HepG2 (cell line): ENCODE data around the gene ALDOA. TPM values are rescaled to one million over a fixed set of nuclear protein-coding genes. Genes with fewer than 3 reads are reported as not detected.
A peak's percentile ranks its signal among the peaks of the same experiment; 100 is the strongest.

Experiments
- CEBPG ChIP-seq: IDR thresholded peaks from 2 replicates; pipeline ENCODE4 v1.6.1; 2016
- ELF1 ChIP-seq: sonication (generic); formaldehyde crosslinking; IDR thresholded peaks from 2 replicates; pipeline ENCODE4 v1.4.0; 2020; ENCODE audit warnings: missing genetic modification reagents
- GATAD1 ChIP-seq: IDR thresholded peaks from 2 replicates; pipeline ENCODE4 v1.6.1; 2016; ENCODE audit warnings: missing genetic modification reagents, missing compliant biosample characterization
- NRL ChIP-seq: sonication (generic); formaldehyde crosslinking; IDR thresholded peaks from 2 replicates; pipeline ENCODE4 v1.5.0; 2020; ENCODE audit warnings: missing genetic modification reagents, mild to moderate bottlenecking, moderate library complexity, borderline replicate concordance
- TRIM24 ChIP-seq: sonication (generic); formaldehyde crosslinking; IDR thresholded peaks from 2 replicates; pipeline ENCODE4 v1.8.0; 2022; ENCODE audit warnings: mild to moderate bottlenecking, missing genetic modification reagents
- ZFAT ChIP-seq: sonication (generic); formaldehyde crosslinking; conservative IDR thresholded peaks from 2 replicates; pipeline ENCODE4 v1.8.1; 2023; ENCODE audit warnings: missing genetic modification reagents, inconsistent platforms
- ZNF589 ChIP-seq: sonication (generic); formaldehyde crosslinking; conservative IDR thresholded peaks from 2 replicates; pipeline ENCODE4 v1.8.0; 2022; ENCODE audit warnings: mild to moderate bottlenecking, moderate library complexity, missing genetic modification reagents
- ZNF614 ChIP-seq: IDR thresholded peaks from 2 replicates; pipeline ENCODE4 v1.6.1; 2018; ENCODE audit warnings: missing biosample characterization, missing genetic modification reagents, inconsistent platforms, borderline replicate concordance
- ZNF883 ChIP-seq: sonication (generic); formaldehyde crosslinking; IDR thresholded peaks from 2 replicates; pipeline ENCODE4 v1.5.1; 2020; ENCODE audit warnings: mild to moderate bottlenecking, missing genetic modification reagents; ENCODE audit errors: not compliant biosample characterization
- ZSCAN25 ChIP-seq: sonication (generic); formaldehyde crosslinking; IDR thresholded peaks from 2 replicates; pipeline ENCODE4 v1.8.0; 2022; ENCODE audit warnings: mild to moderate bottlenecking, missing genetic modification reagents
- polyA plus RNA-seq, 8 experiments: library from polyadenylated mRNA; depleted of rRNA in 3 of 8; stranded (reverse) in 7 of 8; unstranded in 1 of 8; fragments of >200 nt; fragmentation: Illumina TruSeq in 4 of 8; extraction: Trizol in 4 of 8; gene quantifications; 2 replicates each; pipeline versions ENCODE4 v1.2.1 to v1.2.3, GENCODE V29; 2011 to 2016; ENCODE audit warnings: low read depth in 4 of 8, missing spikeins in 1 of 8, mixed read lengths in 1 of 8; ENCODE audit not compliant: insufficient read depth in 1 of 8
- total RNA-seq, 5 experiments: library from RNA; depleted of rRNA; stranded (reverse); fragments of >200 nt; fragmentation: Illumina TruSeq; extraction: Trizol; gene quantifications; 2 replicates each; pipeline ENCODE4 v1.2.3, GENCODE V29; 2016; ENCODE audit warnings: low read depth in 1 of 5
- TF ChIP-seq, protein P1 (sequence below), 2 experiments: IDR thresholded peaks; 2 replicates each; pipeline ENCODE4 v1.6.1; 2011 to 2012; ENCODE audit warnings: low read length in 2 of 2, borderline replicate concordance in 1 of 2, low read depth in 1 of 2, mild to moderate bottlenecking in 1 of 2, moderate library complexity in 1 of 2
- TF ChIP-seq, protein P2 (sequence below): IDR thresholded peaks from 2 replicates; pipeline ENCODE4 v1.6.1; 2018; ENCODE audit warnings: missing genetic modification reagents, mild to moderate bottlenecking, missing compliant biosample characterization
- TF ChIP-seq, protein P3 (sequence below): sonication (generic); formaldehyde crosslinking; IDR thresholded peaks from 2 replicates; pipeline ENCODE4 v1.8.0; 2022; ENCODE audit warnings: mild to moderate bottlenecking, missing genetic modification reagents; ENCODE audit not compliant: insufficient replicate concordance
- TF ChIP-seq, protein P4 (sequence below), 2 experiments: sonication (generic) in 1 of 2; formaldehyde crosslinking in 1 of 2; IDR thresholded peaks; 2 replicates each; pipeline versions ENCODE4 v1.6.1 to v1.9.0; 2014 to 2022; ENCODE audit warnings: antibody characterized with exemption in 1 of 2, borderline replicate concordance in 1 of 2, inconsistent platforms in 1 of 2, low read depth in 1 of 2, missing genetic modification reagents in 1 of 2
- TF ChIP-seq, protein P5 (sequence below): sonication (generic); formaldehyde crosslinking; IDR thresholded peaks from 2 replicates; pipeline ENCODE4 v1.4.0; 2020; ENCODE audit warnings: missing genetic modification reagents

The ALDOA gene
- total and polyA plus RNA-seq, 2 of the 13 experiments (the other 11 are each of a cell fraction or from before 2014, with no cell fraction given), result 925 to 1,884 TPM

DNA sequence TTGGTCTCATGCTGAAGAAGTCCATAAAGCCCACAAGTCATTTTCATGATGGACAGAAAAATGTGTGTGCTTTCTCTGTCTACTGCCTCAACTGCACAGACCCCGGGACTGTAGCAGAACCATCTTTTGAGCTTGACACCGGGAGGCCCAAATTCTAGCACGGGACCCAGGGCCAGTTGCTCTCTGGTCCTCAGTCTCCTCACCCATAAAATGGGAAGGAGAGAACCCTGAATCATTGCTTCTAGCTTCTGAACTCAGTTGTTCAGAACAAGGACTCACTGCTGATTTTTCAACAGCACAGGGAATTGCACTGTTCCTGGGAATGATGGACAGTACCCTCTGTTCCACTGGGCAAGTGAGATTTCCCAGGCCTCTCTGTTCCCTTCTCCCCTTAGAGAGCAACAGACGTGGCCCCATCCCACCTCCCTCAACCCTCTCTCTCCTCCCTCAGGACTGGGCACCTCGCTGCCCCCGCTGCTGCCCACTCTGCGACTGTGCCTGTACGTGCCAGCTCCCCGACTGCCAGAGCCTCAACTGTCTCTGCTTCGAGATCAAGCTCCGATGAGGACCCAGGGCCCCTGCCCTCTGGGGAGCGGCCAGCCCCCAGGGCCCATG lies 2.2 kb upstream of the ALDOA start (continued):
- TF ChIP-seq, protein P1, sequence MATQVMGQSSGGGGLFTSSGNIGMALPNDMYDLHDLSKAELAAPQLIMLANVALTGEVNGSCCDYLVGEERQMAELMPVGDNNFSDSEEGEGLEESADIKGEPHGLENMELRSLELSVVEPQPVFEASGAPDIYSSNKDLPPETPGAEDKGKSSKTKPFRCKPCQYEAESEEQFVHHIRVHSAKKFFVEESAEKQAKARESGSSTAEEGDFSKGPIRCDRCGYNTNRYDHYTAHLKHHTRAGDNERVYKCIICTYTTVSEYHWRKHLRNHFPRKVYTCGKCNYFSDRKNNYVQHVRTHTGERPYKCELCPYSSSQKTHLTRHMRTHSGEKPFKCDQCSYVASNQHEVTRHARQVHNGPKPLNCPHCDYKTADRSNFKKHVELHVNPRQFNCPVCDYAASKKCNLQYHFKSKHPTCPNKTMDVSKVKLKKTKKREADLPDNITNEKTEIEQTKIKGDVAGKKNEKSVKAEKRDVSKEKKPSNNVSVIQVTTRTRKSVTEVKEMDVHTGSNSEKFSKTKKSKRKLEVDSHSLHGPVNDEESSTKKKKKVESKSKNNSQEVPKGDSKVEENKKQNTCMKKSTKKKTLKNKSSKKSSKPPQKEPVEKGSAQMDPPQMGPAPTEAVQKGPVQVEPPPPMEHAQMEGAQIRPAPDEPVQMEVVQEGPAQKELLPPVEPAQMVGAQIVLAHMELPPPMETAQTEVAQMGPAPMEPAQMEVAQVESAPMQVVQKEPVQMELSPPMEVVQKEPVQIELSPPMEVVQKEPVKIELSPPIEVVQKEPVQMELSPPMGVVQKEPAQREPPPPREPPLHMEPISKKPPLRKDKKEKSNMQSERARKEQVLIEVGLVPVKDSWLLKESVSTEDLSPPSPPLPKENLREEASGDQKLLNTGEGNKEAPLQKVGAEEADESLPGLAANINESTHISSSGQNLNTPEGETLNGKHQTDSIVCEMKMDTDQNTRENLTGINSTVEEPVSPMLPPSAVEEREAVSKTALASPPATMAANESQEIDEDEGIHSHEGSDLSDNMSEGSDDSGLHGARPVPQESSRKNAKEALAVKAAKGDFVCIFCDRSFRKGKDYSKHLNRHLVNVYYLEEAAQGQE (IDR thresholded peaks at IDR 0.05; ENCODE audit: borderline replicate concordance in 1 of 2, low read depth in 1 of 2, low read length in 2 of 2), result no peak
- TF ChIP-seq GATAD1 (CRISPR knock-in tag), result no peak
- TF ChIP-seq ELF1 (CRISPR knock-in tag), result no peak
- TF ChIP-seq ZNF883 (CRISPR knock-in tag), result peak; percentile 76
- TF ChIP-seq, protein P2, sequence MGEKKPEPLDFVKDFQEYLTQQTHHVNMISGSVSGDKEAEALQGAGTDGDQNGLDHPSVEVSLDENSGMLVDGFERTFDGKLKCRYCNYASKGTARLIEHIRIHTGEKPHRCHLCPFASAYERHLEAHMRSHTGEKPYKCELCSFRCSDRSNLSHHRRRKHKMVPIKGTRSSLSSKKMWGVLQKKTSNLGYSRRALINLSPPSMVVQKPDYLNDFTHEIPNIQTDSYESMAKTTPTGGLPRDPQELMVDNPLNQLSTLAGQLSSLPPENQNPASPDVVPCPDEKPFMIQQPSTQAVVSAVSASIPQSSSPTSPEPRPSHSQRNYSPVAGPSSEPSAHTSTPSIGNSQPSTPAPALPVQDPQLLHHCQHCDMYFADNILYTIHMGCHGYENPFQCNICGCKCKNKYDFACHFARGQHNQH (CRISPR knock-in tag), result 0 out of 2 replicates have a peak, but pooled peaks have one; percentile 12
- TF ChIP-seq, protein P3, sequence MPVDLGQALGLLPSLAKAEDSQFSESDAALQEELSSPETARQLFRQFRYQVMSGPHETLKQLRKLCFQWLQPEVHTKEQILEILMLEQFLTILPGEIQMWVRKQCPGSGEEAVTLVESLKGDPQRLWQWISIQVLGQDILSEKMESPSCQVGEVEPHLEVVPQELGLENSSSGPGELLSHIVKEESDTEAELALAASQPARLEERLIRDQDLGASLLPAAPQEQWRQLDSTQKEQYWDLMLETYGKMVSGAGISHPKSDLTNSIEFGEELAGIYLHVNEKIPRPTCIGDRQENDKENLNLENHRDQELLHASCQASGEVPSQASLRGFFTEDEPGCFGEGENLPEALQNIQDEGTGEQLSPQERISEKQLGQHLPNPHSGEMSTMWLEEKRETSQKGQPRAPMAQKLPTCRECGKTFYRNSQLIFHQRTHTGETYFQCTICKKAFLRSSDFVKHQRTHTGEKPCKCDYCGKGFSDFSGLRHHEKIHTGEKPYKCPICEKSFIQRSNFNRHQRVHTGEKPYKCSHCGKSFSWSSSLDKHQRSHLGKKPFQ (CRISPR knock-in tag), result no peak
- 0 out of 2 replicates have a peak, but pooled peaks have one; percentile 92 for TF ChIP-seq ZNF589
- TF ChIP-seq ZNF614 (CRISPR knock-in tag), result no peak
- no peak for TF ChIP-seq TRIM24 (CRISPR knock-in tag)
- no peak for TF ChIP-seq CEBPG (CRISPR knock-in tag)
- TF ChIP-seq, protein P4, sequence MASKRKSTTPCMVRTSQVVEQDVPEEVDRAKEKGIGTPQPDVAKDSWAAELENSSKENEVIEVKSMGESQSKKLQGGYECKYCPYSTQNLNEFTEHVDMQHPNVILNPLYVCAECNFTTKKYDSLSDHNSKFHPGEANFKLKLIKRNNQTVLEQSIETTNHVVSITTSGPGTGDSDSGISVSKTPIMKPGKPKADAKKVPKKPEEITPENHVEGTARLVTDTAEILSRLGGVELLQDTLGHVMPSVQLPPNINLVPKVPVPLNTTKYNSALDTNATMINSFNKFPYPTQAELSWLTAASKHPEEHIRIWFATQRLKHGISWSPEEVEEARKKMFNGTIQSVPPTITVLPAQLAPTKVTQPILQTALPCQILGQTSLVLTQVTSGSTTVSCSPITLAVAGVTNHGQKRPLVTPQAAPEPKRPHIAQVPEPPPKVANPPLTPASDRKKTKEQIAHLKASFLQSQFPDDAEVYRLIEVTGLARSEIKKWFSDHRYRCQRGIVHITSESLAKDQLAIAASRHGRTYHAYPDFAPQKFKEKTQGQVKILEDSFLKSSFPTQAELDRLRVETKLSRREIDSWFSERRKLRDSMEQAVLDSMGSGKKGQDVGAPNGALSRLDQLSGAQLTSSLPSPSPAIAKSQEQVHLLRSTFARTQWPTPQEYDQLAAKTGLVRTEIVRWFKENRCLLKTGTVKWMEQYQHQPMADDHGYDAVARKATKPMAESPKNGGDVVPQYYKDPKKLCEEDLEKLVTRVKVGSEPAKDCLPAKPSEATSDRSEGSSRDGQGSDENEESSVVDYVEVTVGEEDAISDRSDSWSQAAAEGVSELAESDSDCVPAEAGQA (IDR thresholded peaks at IDR 0.05; ENCODE audit: low read depth), result no peak
- TF ChIP-seq, protein P4 (CRISPR knock-in tag; IDR thresholded peaks at IDR 0.05; ENCODE audit: borderline replicate concordance), result no peak
- TF ChIP-seq, protein P5, sequence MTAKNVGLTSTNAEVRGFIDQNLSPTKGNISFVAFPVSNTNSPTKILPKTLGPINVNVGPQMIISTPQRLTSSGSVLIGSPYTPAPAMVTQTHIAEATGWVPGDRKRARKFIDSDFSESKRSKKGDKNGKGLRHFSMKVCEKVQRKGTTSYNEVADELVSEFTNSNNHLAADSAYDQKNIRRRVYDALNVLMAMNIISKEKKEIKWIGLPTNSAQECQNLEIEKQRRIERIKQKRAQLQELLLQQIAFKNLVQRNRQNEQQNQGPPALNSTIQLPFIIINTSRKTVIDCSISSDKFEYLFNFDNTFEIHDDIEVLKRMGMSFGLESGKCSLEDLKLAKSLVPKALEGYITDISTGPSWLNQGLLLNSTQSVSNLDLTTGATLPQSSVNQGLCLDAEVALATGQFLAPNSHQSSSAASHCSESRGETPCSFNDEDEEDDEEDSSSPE, result no peak
- TF ChIP-seq ZFAT (CRISPR knock-in tag), result no peak
- TF ChIP-seq NRL (CRISPR knock-in tag), result no peak
- no peak for TF ChIP-seq ZSCAN25 (CRISPR knock-in tag)
